Endothelial cell of umbilical vein (primary cell): ENCODE measurements around the gene MALSU1. TPM values are rescaled to one million over a fixed set of nuclear protein-coding genes. Genes with fewer than 3 reads are reported as not detected.

ENCODE experiments used
- BruUV-seq: library from RNA; stranded (reverse); fragments of 400-500 nt; replicated peaks from 2 replicates; lab custom pipeline; 2021; lab: Mats Ljungman, UMichigan
- CTCF ChIA-PET: fragments of 300-600, 350-600 bp; sonication (Branson Sonifier 250); formaldehyde crosslinking; loops from one replicate; lab custom pipeline; 2021; ENCODE audit warnings: antibody characterized with exemption, inconsistent platforms; lab: Charles Lee
- POLR2A ChIA-PET: fragments of 300-600, 350-600 bp; sonication (Branson Sonifier 250); formaldehyde crosslinking; loops from one replicate; lab custom pipeline; 2021; ENCODE audit warnings: antibody characterized with exemption, inconsistent platforms; lab: Charles Lee
- DNase-seq: peaks from one replicate; pipeline ENCODE4 v3.0.0-alpha.2; 2011; ENCODE audit warnings: low read depth, low spot score
- FAIRE-seq: peaks from 2 replicates; lab custom pipeline; 2011; peaks lifted over from hg19 to GRCh38; lab: Jason Lieb, UNC
- H2AFZ ChIP-seq: 2 replicates; pipeline ENCODE4 v1.6.0; 2012; ENCODE audit warnings: low read depth, low read length, control low read depth, inconsistent platforms
- H3K27ac ChIP-seq: 2 replicates; pipeline ENCODE4 v1.5.1; 2011; ENCODE audit warnings: low read depth, mild to moderate bottlenecking, control low read depth, low read length, moderate library complexity; ENCODE audit not compliant: insufficient read depth
- H3K27me3 ChIP-seq, 2 experiments: 2 replicates each; pipeline versions ENCODE4 v1.6.0 to v1.6.1; 2011; ENCODE audit warnings: low read length in 2 of 2, mixed read lengths in 1 of 2; ENCODE audit not compliant: control insufficient read depth in 2 of 2, insufficient read depth in 2 of 2
- H3K36me3 ChIP-seq, 2 experiments: 2 replicates in 1 of 2; 3 replicates in 1 of 2; pipeline ENCODE4 v1.5.1; 2011; ENCODE audit warnings: low read length in 2 of 2, mild to moderate bottlenecking in 1 of 2, moderate library complexity in 1 of 2; ENCODE audit not compliant: control insufficient read depth in 2 of 2, insufficient read depth in 2 of 2; ENCODE audit errors: extremely low read depth in 1 of 2
- H3K4me1 ChIP-seq: 3 replicates; pipeline ENCODE4 v1.5.1; 2011; ENCODE audit warnings: mild to moderate bottlenecking, low read length; ENCODE audit not compliant: control insufficient read depth, insufficient read depth; ENCODE audit errors: extremely low read depth
- H3K4me2 ChIP-seq: 2 replicates; pipeline ENCODE4 v1.6.1; 2011; ENCODE audit warnings: low read length, control low read depth, mixed read lengths; ENCODE audit not compliant: insufficient read depth
- H3K4me3 ChIP-seq, 3 experiments: fragments of 200-600 bp in 1 of 3; sonication (generic), shearing (Covaris generic) in 1 of 3; replicated peaks in 1 of 3; 2 replicates each; pipeline ENCODE4 v1.5.1; 2011 to 2016; ENCODE audit warnings: control low read depth in 3 of 3, low read length in 3 of 3, mild to moderate bottlenecking in 2 of 3, inconsistent platforms in 1 of 3, low read depth in 1 of 3, moderate library complexity in 1 of 3; ENCODE audit not compliant: insufficient read depth in 1 of 3
- H3K79me2 ChIP-seq: 2 replicates; pipeline ENCODE4 v1.6.0; 2012; ENCODE audit warnings: low read length, inconsistent platforms; ENCODE audit not compliant: control insufficient read depth, insufficient read depth
- H3K9ac ChIP-seq: replicated peaks from 2 replicates; pipeline ENCODE3; 2011; ENCODE audit warnings: low read length, control low read depth; ENCODE audit not compliant: insufficient read depth; ENCODE audit errors: extremely low read depth
- H3K9me1 ChIP-seq: replicated peaks from 3 replicates; pipeline ENCODE4 v1.6.0; 2011; ENCODE audit warnings: mild to moderate bottlenecking, low read length; ENCODE audit not compliant: control insufficient read depth, insufficient read depth; ENCODE audit errors: extremely low read depth
- H3K9me3 ChIP-seq: replicated peaks from 2 replicates; pipeline ENCODE4 v1.5.1; 2012; ENCODE audit warnings: low read length, inconsistent platforms; ENCODE audit not compliant: control insufficient read depth, insufficient read depth
- H4K20me1 ChIP-seq: replicated peaks from 2 replicates; pipeline ENCODE3; 2011; ENCODE audit warnings: mild to moderate bottlenecking, low read length; ENCODE audit not compliant: control insufficient read depth, insufficient read depth; ENCODE audit errors: extremely low read depth
- CTCF ChIP-seq, 2 donors: IDR thresholded peaks; 1 replicate in 1 of 2; 2 replicates in 1 of 2; pipeline ENCODE4 v1.5.1; 2011; ENCODE audit warnings: low read length in 2 of 2, mild to moderate bottlenecking in 2 of 2, moderate library complexity in 2 of 2, control low read depth in 1 of 2, inconsistent platforms in 1 of 2, low read depth in 1 of 2; ENCODE audit not compliant: insufficient read depth in 1 of 2; ENCODE audit errors: extremely low read depth in 1 of 2
- FOS ChIP-seq: IDR thresholded peaks from 2 replicates; pipeline ENCODE4 v1.6.1; 2011; ENCODE audit warnings: mild to moderate bottlenecking, low read length, moderate library complexity, borderline replicate concordance; ENCODE audit not compliant: insufficient read depth
- JUN ChIP-seq: IDR thresholded peaks from 2 replicates; pipeline ENCODE4 v1.6.1; 2011; ENCODE audit warnings: borderline replicate concordance, low read depth; ENCODE audit not compliant: insufficient read length, insufficient read depth
- MYC ChIP-seq: IDR thresholded peaks from one replicate; pipeline ENCODE4 v1.6.1; 2011; ENCODE audit warnings: mild to moderate bottlenecking, low read depth, low read length
- POLR2A ChIP-seq: IDR thresholded peaks from 2 replicates; pipeline ENCODE4 v1.6.1; 2012; ENCODE audit warnings: low read depth, mild to moderate bottlenecking, control low read depth, low read length
- POLR2AphosphoS5 ChIP-seq: IDR thresholded peaks from 2 replicates; pipeline ENCODE4 v1.6.1; 2012; ENCODE audit warnings: low read depth, mild to moderate bottlenecking, control low read depth, low read length, moderate library complexity; ENCODE audit not compliant: insufficient read depth
- dilution Hi-C: fragments of 300-500 bp; cut with MboI; formaldehyde crosslinking; loops from one replicate; pipeline ENCODE4 v1.15.0; 2019; ENCODE audit warnings: low sequenced_read_pairs; ENCODE audit not compliant: extremely low pct_ligation_motif_present
- intact Hi-C: fragments of 100-400 bp; cut with micrococcal nuclease; formaldehyde crosslinking; loops from one replicate; pipeline ENCODE4 v1.10.0; 2022
- polyA plus RNA-seq, 4 experiments: library from polyadenylated mRNA; depleted of rRNA in 3 of 4; stranded (reverse) in 3 of 4; unstranded in 1 of 4; fragments of >200 nt; gene quantifications; 2 replicates each; pipeline versions ENCODE4 v1.2.1 to v1.2.3, GENCODE V29; 2011 to 2012; ENCODE audit warnings: missing spikeins in 1 of 4
- total RNA-seq: library from RNA; stranded (reverse); gene quantifications from 2 replicates; pipeline ENCODE4 v1.2.3, GENCODE V29; 2021

MALSU1 gene
- total and polyA plus RNA-seq, 2 donors (not counting 3 experiments of a cell fraction or from before 2014, with no cell fraction given), result 62.6 to 68.0 TPM

- no peaks in the 10 kb centered on the region for H3K9me1 ChIP-seq
- H2AFZ ChIP-seq, result no peak overlapping the region
- H3K27me3 ChIP-seq, result peaks cover 36 to 54% of the 10 kb centered on the region in 2 experiments
- dilution Hi-C loops, result no loop called here
- peaks cover 4% of the 10 kb centered on the region for H3K4me1 ChIP-seq
- H3K9ac ChIP-seq, result no peak overlapping the region
- no peak overlapping the region for H3K27ac ChIP-seq
- intact Hi-C loops, result no loop called here
- DNase-seq, result no peak
- ChIA-PET POLR2A (no interaction called here), CTCF (no interaction called here)
- no TSS peak for BruUV-seq
- no peak for FAIRE-seq
- H4K20me1 ChIP-seq, result no peaks in the 10 kb centered on the region
- no peak overlapping the region for H3K4me3 ChIP-seq
- no peaks in the 10 kb centered on the region for H3K79me2 ChIP-seq
- no peaks in the 10 kb centered on the region for H3K36me3 ChIP-seq
- H3K9me3 ChIP-seq, result no peaks in the 10 kb centered on the region
- H3K4me2 ChIP-seq, result no peak overlapping the region
- no peak for TF ChIP-seq MYC
- TF ChIP-seq FOS, result no peak
- no peak for TF ChIP-seq POLR2A
- TF ChIP-seq JUN, result no peak
- TF ChIP-seq CTCF (IDR thresholded peaks at IDR 0.05; ENCODE audit: extremely low read depth in 1 of 2, insufficient read depth in 1 of 2, low read depth in 1 of 2, low read length in 2 of 2), result no peak
- TF ChIP-seq POLR2AphosphoS5, result no peak
Measured at GRCh38 chr7:23249486-23249885, 49.7 kb upstream of the MALSU1 start.
